Fibroblast of pulmonary artery (primary cell): ENCODE results near the gene ADAMTS13.
A peak's percentile ranks its signal among the peaks of the same experiment; 100 is the strongest.

ENCODE experiments used
- DNase-seq: peaks from one replicate; pipeline ENCODE4 v3.0.0-alpha.2; 2010; ENCODE audit warnings: low read depth
- H3K4me3 ChIP-seq: replicated peaks from 2 replicates; pipeline ENCODE4 v1.5.1; 2011; ENCODE audit warnings: low read depth, mild to moderate bottlenecking, control low read depth, low read length, moderate library complexity
- CTCF ChIP-seq: IDR thresholded peaks from 2 replicates; pipeline ENCODE4 v1.5.1; 2011; ENCODE audit warnings: mild to moderate bottlenecking, control low read depth, low read length, inconsistent platforms; ENCODE audit errors: missing control alignments

Gene ADAMTS13

DNA sequence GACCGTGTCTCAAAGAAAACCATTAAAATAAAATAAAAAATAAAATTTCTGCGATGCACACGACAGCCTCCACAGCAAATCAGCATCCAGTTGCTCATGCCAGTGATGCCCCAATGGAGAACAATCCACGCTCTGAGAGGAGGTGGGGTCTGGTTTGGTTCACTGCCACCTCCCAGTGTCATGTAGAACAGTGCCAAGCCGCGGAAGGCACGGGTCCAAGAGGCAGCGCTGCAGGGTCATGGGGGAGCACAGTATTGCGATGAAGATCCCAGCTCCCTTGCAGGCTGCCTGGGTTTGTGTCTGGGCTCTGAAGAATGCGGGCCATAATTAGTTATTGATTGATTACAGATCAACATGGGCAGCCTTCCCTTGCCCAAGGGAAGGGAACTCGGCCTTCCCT is 31.5 kb downstream of the ADAMTS13 start:
- TF ChIP-seq CTCF, result no peak
- no peak overlapping the region for H3K4me3 ChIP-seq
- DNase-seq, result no peak

DNA sequence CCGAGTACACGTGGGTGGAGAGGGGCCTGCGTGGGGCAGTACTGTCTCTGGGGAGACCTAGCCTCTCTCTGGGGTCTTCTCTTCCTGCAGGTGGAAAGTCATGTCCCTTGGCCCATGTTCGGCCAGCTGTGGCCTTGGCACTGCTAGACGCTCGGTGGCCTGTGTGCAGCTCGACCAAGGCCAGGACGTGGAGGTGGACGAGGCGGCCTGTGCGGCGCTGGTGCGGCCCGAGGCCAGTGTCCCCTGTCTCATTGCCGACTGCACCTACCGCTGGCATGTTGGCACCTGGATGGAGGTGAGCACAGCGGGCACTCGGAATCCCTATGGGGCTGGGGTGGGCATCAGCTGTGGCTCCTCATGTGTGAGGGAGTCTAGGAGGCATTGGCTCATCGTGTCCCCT is 32.2 kb downstream of the ADAMTS13 start:
- no peak for TF ChIP-seq CTCF
- no peak for DNase-seq
- no peak overlapping the region for H3K4me3 ChIP-seq

DNA sequence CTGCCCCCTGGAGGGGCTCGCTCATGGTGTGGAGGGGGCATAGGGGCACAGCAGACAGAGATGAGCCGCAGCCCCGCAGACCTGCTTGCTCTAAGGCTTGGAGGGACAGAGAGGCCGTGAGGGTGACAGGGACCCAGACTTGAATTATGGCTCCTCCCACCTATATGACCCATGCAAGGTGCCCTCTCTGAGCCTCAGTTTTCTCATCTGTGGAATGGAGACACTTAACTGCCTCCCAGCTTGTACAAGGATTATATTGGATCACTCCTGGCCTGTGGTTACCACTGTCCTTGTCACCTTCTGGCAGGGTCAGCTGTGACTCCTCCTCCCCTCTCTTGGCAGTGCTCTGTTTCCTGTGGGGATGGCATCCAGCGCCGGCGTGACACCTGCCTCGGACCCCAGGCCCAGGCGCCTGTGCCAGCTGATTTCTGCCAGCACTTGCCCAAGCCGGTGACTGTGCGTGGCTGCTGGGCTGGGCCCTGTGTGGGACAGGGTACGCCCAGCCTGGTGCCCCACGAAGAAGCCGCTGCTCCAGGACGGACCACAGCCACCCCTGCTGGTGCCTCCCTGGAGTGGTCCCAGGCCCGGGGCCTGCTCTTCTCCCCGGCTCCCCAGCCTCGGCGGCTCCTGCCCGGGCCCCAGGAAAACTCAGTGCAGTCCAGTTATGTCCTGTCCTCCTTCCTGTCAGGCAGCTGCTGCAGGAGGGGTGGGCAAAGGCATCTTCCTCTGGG is 32.9 kb downstream of the ADAMTS13 start:
- no peak for DNase-seq

DNA sequence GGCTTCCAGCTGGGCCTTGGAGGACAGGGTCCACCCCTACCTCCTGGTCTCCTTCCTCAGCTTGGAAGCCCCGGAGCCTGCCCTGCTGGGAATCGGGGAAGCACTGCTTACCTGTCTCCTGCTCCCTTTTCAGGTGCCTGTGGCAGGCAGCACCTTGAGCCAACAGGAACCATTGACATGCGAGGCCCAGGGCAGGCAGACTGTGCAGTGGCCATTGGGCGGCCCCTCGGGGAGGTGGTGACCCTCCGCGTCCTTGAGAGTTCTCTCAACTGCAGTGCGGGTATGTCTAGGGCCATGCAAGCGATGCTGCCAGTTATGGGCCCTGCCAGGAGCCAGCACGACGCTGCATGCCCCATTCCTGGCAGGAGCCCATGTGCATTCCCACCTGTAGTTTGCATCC is 33.8 kb downstream of the ADAMTS13 start:
- no peak overlapping the region for H3K4me3 ChIP-seq
- no peak for TF ChIP-seq CTCF
- no peak for DNase-seq

More for the DNA sequence above, 32.9 kb downstream of the ADAMTS13 start:
- no peak overlapping the region for H3K4me3 ChIP-seq
- TF ChIP-seq CTCF, result no peak

- DNase-seq, result no peak
- H3K4me3 ChIP-seq, result no peak overlapping the region
- TF ChIP-seq CTCF, result peak; percentile 5
These were observed 34.2 kb downstream of the ADAMTS13 start for GRCh38 chr9:133456409-133456808.

- no peak for DNase-seq
- no peak overlapping the region for H3K4me3 ChIP-seq
- no peak for TF ChIP-seq CTCF
These were observed 35.1 kb downstream of the ADAMTS13 start for GRCh38 chr9:133457233-133457632.

DNA sequence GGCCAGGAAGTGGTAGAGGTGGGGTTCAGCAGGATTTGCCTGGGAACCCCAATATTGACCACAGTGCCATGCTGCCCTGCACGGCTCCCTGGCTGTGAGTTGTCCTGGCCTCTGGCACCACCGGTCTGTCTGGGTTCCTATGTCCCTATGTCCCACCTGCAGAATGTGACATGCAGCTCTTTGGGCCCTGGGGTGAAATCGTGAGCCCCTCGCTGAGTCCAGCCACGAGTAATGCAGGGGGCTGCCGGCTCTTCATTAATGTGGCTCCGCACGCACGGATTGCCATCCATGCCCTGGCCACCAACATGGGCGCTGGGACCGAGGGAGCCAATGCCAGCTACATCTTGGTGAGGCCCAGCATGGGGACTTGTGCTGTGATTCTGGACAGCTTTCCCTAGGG is 35.6 kb downstream of the ADAMTS13 start:
- no peak overlapping the region for H3K4me3 ChIP-seq
- DNase-seq, result no peak
- no peak for TF ChIP-seq CTCF
